Mammary epithelial cell (primary cell): ENCODE data around the gene PUS10.

Source experiments
- CTCF ChIP-seq, 2 donors: IDR thresholded peaks in 1 of 2; conservative IDR thresholded peaks in 1 of 2; 2 replicates each; pipeline ENCODE4 v1.5.1; 2011 to 2012; ENCODE audit warnings: inconsistent platforms in 2 of 2, low read length in 2 of 2, mild to moderate bottlenecking in 2 of 2, control low read depth in 1 of 2, low read depth in 1 of 2; ENCODE audit not compliant: insufficient read depth in 1 of 2; ENCODE audit errors: extremely low read depth in 1 of 2
- EZH2 ChIP-seq: IDR thresholded peaks from 2 replicates; pipeline ENCODE4 v1.6.1; 2012; ENCODE audit warnings: low read length, inconsistent platforms, borderline replicate concordance

GRCh38 chr2:60992985-60993392 lies 25.1 kb downstream of the PUS10 start:
- TF ChIP-seq CTCF (conservative IDR thresholded peaks at IDR 0.05 in 1 of 2, IDR thresholded peaks at IDR 0.05 in 1 of 2; ENCODE audit: extremely low read depth in 1 of 2, insufficient read depth in 1 of 2, low read depth in 1 of 2, low read length in 2 of 2) (no peak), EZH2 (no peak)
